Left lung (tissue), 10 donors: ENCODE measurements around the gene PDZK1. TPM values are rescaled to one million over a fixed set of nuclear protein-coding genes. Genes with fewer than 3 reads are reported as not detected.

Experiments
- ATAC-seq: fragments of 200-7000 bp; cut with Tn5 transposase; one replicate; pipeline ENCODE4 v1.9.1; 2020; ENCODE audit warnings: moderate library complexity
- DNase-seq, 4 donors: peaks; one replicate each; pipeline ENCODE4 v3.0.0-alpha.2; 2013 to 2020
- H3K27ac ChIP-seq, 2 donors: fragments of 200-600 bp; sonication (generic) in 1 of 2; one replicate each; pipeline versions ENCODE4 v1.5.0 to v1.8.0; 2020 to 2021
- H3K27me3 ChIP-seq, 2 donors: fragments of 200-600 bp; sonication (generic) in 1 of 2; one replicate each; pipeline versions ENCODE4 v1.5.0 to v1.8.0; 2020 to 2021
- H3K36me3 ChIP-seq, 2 donors: fragments of 200-600 bp; sonication (generic) in 1 of 2; one replicate each; pipeline versions ENCODE4 v1.5.0 to v1.8.0; 2020 to 2021
- H3K4me1 ChIP-seq, 2 donors: fragments of 200-600 bp; one replicate each; pipeline ENCODE4 v1.8.0; 2021
- H3K4me3 ChIP-seq, 2 donors: fragments of 200-600 bp; sonication (generic) in 1 of 2; one replicate each; pipeline versions ENCODE4 v1.5.0 to v1.8.0; 2020 to 2021; ENCODE audit warnings: mild to moderate bottlenecking in 1 of 2
- H3K9me3 ChIP-seq, 2 donors: fragments of 200-600 bp; sonication (generic) in 1 of 2; one replicate each; pipeline versions ENCODE4 v1.5.0 to v1.8.0; 2020 to 2021
- CTCF ChIP-seq, 2 donors: fragments of 200-600 bp; sonication (generic) in 1 of 2; IDR thresholded peaks; one replicate each; pipeline versions ENCODE4 v1.5.0 to v1.8.0; 2021; ENCODE audit warnings: antibody characterized with exemption in 2 of 2
- intact Hi-C, 2 donors: fragments of 100-400 bp; cut with DNase I; formaldehyde crosslinking; loops; one replicate each; pipeline versions ENCODE4 v1.11.2 to v1.14.2; 2022
- polyA plus RNA-seq, 6 donors: library from polyadenylated mRNA; unstranded; fragments of 120-200 nt; gene quantifications; one replicate each; pipeline ENCODE4 v1.2.1, GENCODE V29; 2013; ENCODE audit not compliant: insufficient read length in 6 of 6
- total RNA-seq, 2 donors: library from RNA; stranded (reverse); fragmentation: NEBNext Ultra II Directional; extraction: Animal tissue kit (Norgen Biotek cat#: 25700); gene quantifications; one replicate each; pipeline ENCODE4 v1.2.1, GENCODE V29; 2021
- donor health status: DM: no; HTN: yes; CAD: no.
- donor health status: DM: no; HTN: no; CAD: no.

The PDZK1 gene
- total and polyA plus RNA-seq, 8 donors, result 0.18 to 3.0 (median 2.0) TPM

- H3K4me3 ChIP-seq, result no peak overlapping the region
- H3K36me3 ChIP-seq, result no peaks in the 10 kb centered on the region
- DNase-seq (no peak), ATAC-seq (no peak)
- no peak for TF ChIP-seq CTCF (IDR thresholded peaks at IDR 0.05)
- H3K4me1 ChIP-seq, result peaks cover 3 to 12% of the 10 kb centered on the region in 2 donors
- H3K9me3 ChIP-seq, result no peaks in the 10 kb centered on the region
- H3K27me3 ChIP-seq, result peaks cover 0 to 31% of the 10 kb centered on the region in 2 donors
- no peak overlapping the region for H3K27ac ChIP-seq
- intact Hi-C loops, result no loop called here
Measured at GRCh38 chr1:145717833-145718232, 10.7 kb upstream of the PDZK1 start.

- peaks cover 3 to 12% of the 10 kb centered on the region in 2 donors for H3K4me1 ChIP-seq
- ATAC-seq (no peak), DNase-seq (no peak)
Measured at GRCh38 chr1:145716641-145717345, 9.6 kb upstream of the PDZK1 start.

GRCh38 chr1:145714524-145715111, 7.5 kb upstream of the PDZK1 start:
- Histone ChIP-seq H3K36me3 (no peaks in the 10 kb centered on the region), H3K4me3 (no peak overlapping the region), H3K9me3 (no peaks in the 10 kb centered on the region), H3K4me1 (no peaks in the 10 kb centered on the region), H3K27ac (no peak overlapping the region), H3K27me3 (peaks cover 0 to 3% of the 10 kb centered on the region in 2 donors)
- intact Hi-C loops, result no loop called here
- TF ChIP-seq CTCF (IDR thresholded peaks at IDR 0.05), result no peak
- ATAC-seq (no peak), DNase-seq (no peak)

More at GRCh38 chr1:145716641-145717345, 9.6 kb upstream of the PDZK1 start:
- peaks cover 0 to 24% of the 10 kb centered on the region in 2 donors for H3K27me3 ChIP-seq
- H3K4me3 ChIP-seq, result no peak overlapping the region
- no peak for TF ChIP-seq CTCF (IDR thresholded peaks at IDR 0.05)
- no peaks in the 10 kb centered on the region for H3K36me3 ChIP-seq
- intact Hi-C loops, result no loop called here
- H3K9me3 ChIP-seq, result no peaks in the 10 kb centered on the region
- no peak overlapping the region for H3K27ac ChIP-seq

GRCh38 chr1:145711213-145711651, 4.1 kb upstream of the PDZK1 start:
- Histone ChIP-seq H3K36me3 (no peaks in the 10 kb centered on the region), H3K27ac (no peak overlapping the region), H3K9me3 (no peaks in the 10 kb centered on the region), H3K4me3 (no peak overlapping the region), H3K4me1 (no peaks in the 10 kb centered on the region), H3K27me3 (no peaks in the 10 kb centered on the region)
- TF ChIP-seq CTCF (IDR thresholded peaks at IDR 0.05), result no peak
- DNase-seq (no peak), ATAC-seq (no peak)
- intact Hi-C loops, result no loop called here

- H3K4me3 ChIP-seq, result no peak overlapping the region
- intact Hi-C loops, result no loop called here
- H3K9me3 ChIP-seq, result no peaks in the 10 kb centered on the region
- no peak for DNase-seq
- no peak overlapping the region for H3K27ac ChIP-seq
- no peak for ATAC-seq
- no peaks in the 10 kb centered on the region for H3K4me1 ChIP-seq
- H3K27me3 ChIP-seq, result no peaks in the 10 kb centered on the region
- no peaks in the 10 kb centered on the region for H3K36me3 ChIP-seq
- no peak for TF ChIP-seq CTCF (IDR thresholded peaks at IDR 0.05)
Measured at GRCh38 chr1:145710291-145711027, 3.3 kb upstream of the PDZK1 start.
